RWPE1 (cell line): ENCODE measurements around the gene PRCD.

Experiments used
- CTCF ChIA-PET: fragments of 350-600 bp; sonication (Branson Sonifier 250); formaldehyde crosslinking; extraction: SDS; loops from one replicate; lab custom pipeline; 2021; lab: Yijun Ruan, JAX
- POLR2A ChIA-PET: fragments of 400-600 bp; formaldehyde crosslinking; extraction: SDS; loops from one replicate; lab custom pipeline; 2020; ENCODE audit warnings: antibody characterized with exemption; ENCODE audit not compliant: low non-redundant PET; lab: Yijun Ruan, JAX
- DNase-seq: peaks from one replicate; pipeline ENCODE4 v3.0.0; 2012; ENCODE audit warnings: low spot score
- H3K27ac ChIP-seq: fragments of 450-650 bp; 2 replicates; pipeline ENCODE4 v1.5.1; 2017
- CTCF ChIP-seq: fragments of 450-650 bp; conservative IDR thresholded peaks from 2 replicates; pipeline ENCODE4 v1.5.1; 2017; ENCODE audit warnings: low read depth, mild to moderate bottlenecking

PRCD gene

DNA sequence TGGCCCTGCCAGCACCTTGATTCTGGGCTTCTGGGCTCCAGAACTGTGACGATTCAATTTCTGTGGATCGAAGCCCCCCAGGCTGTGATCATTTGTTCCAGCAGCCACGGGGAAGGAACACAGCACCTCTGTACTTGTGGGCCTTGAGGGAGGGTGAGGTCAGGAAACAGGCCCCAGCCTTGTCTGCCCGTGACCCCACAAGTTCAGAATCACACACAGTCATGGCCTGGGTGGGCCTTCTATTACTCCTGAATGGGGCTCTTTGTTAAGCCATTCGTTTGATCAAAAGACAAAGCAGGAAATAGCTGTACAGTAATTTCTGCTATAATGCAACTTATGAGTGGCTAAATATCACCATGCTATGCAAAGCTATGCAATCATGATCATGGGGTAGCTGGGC lies 35.7 kb downstream of the PRCD start:
- POLR2A ChIA-PET, result no interaction called here
- TF ChIP-seq CTCF, result no peak
- CTCF ChIA-PET, result interaction anchor here (0.6 kb wide), 1 partner anchor 37 kb away, joined by 3 read pairs; no protein-coding TSS in a partner anchor
- peak overlapping the region; percentile 34 for H3K27ac ChIP-seq
- DNase-seq, result no peak

DNA sequence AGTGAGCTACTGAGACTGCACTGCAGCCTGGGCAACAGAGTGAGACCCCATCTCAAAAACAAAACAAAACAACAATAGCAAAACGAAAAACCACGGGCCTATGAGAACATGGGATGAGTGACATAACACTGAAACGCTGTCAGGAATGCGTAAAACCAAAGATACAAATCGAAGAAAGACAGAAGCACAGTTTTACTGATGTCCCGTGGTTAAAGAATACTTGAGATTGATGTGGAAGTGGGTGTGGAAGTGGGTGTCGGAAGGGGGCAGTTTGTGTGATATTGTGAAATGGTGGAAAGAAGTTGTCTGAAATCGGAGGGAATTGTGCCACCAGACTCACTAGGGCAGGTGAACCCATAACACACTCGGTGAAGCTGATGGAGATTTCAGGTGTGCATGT lies 36.3 kb downstream of the PRCD start:
- ChIA-PET CTCF (interaction anchor here (0.6 kb wide), 1 partner anchor 38 kb away, joined by 3 read pairs; no protein-coding TSS in a partner anchor), POLR2A (interaction anchor here (0.6 kb wide), 1 partner anchor 21 kb away, joined by 9 read pairs; no protein-coding TSS in a partner anchor)
- no peak for DNase-seq
- peak overlapping the region; percentile 34 for H3K27ac ChIP-seq
- TF ChIP-seq CTCF, result no peak

DNA sequence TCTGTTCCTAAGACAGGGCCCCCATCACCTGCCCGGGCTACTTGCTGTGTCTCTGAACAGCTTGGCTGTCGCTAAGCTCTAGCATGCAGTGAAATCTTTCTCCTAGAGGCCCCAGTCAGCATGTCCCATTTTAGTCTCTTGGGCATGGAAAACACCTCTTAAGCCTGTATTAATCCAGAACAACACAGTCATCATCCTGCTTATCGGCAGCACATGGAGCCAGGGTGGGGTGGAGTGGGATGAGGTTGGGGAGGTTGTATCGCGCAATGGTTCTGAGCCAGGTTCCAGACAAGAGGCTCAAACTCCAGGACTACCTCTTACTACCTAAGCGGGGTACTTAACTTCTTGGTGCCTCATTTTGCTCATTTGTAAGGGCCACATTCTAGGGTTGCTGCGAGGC lies 38.0 kb downstream of the PRCD start:
- ChIA-PET POLR2A (interaction anchor here (1.0 kb wide), 1 partner anchor 10 kb away, joined by 5 read pairs; no protein-coding TSS in a partner anchor), CTCF (interaction anchor here (0.8 to 1.2 kb wide), 3 partner anchors 15 to 54 kb away, joined by 3 to 6 read pairs (median 3); no protein-coding TSS in a partner anchor)
- no peak for TF ChIP-seq CTCF

GRCh38 chr17:76578376-76578775 lies 38.5 kb downstream of the PRCD start:
- CTCF ChIA-PET, result interaction anchor here (0.8 to 1.2 kb wide), 3 partner anchors 15 to 55 kb away, joined by 3 to 6 read pairs (median 3); no protein-coding TSS in a partner anchor
- H3K27ac ChIP-seq, result peak overlapping the region; percentile 70
- DNase-seq, result peak; percentile 75
- TF ChIP-seq CTCF, result no peak
- POLR2A ChIA-PET, result interaction anchor here (1.0 kb wide), 1 partner anchor 11 kb away, joined by 5 read pairs; no protein-coding TSS in a partner anchor

More for the DNA sequence above, 38.0 kb downstream of the PRCD start:
- DNase-seq, result no peak
- peak overlapping the region; percentile 70 for H3K27ac ChIP-seq

DNA sequence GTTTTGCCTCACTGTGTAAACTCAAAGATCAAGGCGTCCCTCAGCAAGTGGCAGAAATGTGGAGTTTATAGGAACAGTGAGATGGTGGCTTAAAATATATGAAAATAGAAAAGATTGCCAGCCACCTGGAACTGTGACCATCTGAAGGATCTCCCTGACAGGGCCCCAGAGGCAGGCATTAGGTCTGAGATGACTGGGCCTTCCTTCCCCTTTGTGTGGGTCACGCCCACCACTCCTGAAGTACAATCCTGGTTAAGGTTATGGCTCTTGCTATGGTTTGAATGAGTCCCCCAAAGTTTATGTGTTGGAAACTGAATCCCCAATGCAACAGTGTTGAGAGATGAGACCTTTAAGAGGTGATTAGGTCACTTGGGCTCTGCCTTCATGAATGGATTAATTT lies 39.4 kb downstream of the PRCD start:
- no peak for DNase-seq
- ChIA-PET CTCF (interaction anchor here (0.6 to 1.0 kb wide), 3 partner anchors 56 to 113 kb away, joined by 3 to 5 read pairs (median 3); no protein-coding TSS in a partner anchor), POLR2A (no interaction called here)
- TF ChIP-seq CTCF, result no peak
- H3K27ac ChIP-seq, result peak overlapping the region; percentile 70

- DNase-seq, result peak; percentile 50
- ChIA-PET POLR2A (interaction anchor here (0.7 to 1.0 kb wide), 2 partner anchors 17 to 132 kb away, joined by 3 read pairs; no protein-coding TSS in a partner anchor), CTCF (no interaction called here)
- peak overlapping the region; percentile 96 for H3K27ac ChIP-seq
- TF ChIP-seq CTCF, result no peak
Measured at GRCh38 chr17:76581515-76581914, 41.7 kb downstream of the PRCD start.
